ENCODE data around the gene HOXB8.
A peak's percentile ranks its signal among the peaks of the same experiment; 100 is the strongest.

Gene HOXB8

DNA sequence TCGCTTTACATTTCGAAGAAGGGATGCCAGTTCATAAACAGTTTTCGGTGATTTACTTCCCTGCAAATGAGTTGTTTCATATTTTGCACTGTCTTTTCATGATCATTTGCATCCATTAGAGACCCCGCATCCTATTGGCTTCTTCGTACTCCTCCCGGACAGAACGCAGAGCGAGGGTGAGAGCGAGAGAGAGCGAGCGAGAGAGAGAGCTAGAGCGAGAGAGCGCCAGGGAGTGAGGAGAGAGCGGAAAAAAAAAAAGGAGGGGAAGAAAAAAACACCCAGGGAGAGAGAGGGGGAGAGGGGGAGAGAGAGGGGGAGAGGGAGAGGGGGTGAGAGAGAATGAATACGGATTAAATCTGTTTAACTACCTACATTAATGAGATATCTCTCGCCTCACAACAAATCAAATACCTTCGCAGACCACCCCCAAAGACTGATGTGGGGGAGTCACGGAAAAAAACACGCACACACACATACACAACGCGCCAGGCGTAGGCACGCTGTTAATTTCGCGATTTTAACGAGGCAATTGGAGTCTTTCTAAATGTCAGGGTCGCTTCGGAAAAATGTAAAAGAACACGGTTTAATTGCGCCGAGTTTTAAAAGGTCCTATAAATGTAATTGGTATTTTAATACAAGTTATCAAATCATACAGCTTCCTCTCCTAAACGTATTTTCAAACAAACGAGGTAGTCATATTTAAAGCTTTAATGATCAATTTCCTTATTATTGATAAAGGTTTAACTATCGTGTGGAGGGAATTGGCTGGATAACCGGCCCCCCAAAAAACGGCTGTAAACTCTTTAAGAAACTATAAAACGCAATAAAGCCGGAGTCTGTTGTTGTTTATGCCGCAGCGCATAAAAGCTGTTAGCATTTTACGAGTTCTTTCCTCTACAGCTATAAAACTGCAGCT is at the start of gene HOXB8:
Gene HOXB8 (minus strand): TSS at position 246 of the 916 bp plus-strand sequence. CDS start 588 bp downstream, outside the sequence.
- DNase-seq (ENCODE audit: low spot score) = no peak

DNA sequence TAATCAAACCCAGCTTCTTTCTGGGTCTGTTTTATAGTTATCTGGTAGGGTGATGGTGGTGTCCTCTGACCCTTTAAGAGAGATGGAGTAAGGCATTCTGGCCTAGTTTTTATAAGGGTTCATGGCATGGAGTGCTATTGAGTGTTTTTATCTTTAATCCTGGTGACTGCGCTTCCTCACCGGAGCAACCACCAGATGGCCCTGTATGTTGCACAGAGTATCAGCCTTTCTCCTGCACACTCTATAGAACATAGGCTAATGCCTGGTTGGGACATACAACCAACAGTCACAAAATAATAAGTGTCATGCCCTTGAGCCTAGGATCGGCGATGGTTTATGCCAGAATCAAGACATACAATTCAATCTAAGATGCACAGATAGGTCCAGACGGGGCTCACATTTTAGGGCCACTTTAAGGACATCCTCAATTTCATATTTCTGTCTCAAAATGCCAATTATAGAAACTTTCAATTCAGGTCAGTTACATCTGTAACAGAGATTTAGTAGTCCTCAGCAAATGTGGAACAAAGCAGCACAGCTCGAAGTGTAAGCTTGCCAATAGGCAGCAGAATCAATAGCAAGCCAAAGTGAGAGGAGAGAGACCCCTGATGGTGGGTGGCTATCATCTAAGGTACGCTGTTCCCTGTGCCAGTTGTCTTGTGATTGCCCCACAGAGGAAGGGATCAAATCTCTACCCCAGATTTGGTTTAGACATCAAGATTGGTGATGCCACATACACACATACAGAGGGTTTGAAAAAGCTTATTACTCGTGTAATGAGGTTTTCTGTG is 48.2 kb upstream of the HOXB8 start:
- DNase-seq (ENCODE audit: low spot score) = no peak

DNA sequence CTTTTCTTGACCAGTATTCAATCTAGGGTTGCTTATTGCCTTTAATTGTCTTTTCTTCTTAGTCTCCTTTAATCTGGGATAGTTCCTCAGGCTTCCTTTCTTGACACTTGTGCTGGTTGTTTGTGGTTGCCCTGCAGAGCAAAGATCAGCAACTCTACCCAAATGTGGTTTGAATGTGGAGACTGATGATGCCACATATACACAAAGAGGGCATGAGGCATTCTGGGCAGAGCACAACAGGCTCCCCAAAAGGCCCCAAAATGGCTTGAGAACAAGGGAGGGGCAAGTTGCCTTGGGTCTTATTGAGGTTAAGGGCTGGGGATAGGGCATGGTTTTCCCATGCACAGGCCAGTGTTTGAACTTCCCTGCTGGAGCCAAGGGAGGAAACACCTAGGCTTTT is 40.8 kb upstream of the HOXB8 start:
- DNase-seq (ENCODE audit: low spot score) = no peak

DNA sequence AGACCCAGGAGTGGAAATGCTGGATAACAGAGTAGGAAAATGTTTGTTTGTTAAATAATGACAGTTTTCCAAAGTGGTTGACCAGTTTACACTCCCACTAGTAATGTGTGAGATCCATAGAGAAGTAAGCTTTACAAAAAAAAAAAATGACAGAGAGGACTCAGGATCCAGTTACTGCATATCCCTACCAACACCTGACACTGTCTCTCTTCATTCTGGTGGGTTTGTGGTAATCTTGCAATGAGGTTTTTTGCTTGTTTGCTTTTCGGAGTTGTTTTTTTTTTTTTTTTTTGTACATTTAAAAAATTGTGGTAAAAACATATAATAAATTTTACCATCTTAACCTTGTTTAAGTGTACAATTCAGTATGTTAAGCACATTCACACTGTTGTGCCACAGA is 34.6 kb upstream of the HOXB8 start:
- no peak for DNase-seq (ENCODE audit: low spot score)

DNA sequence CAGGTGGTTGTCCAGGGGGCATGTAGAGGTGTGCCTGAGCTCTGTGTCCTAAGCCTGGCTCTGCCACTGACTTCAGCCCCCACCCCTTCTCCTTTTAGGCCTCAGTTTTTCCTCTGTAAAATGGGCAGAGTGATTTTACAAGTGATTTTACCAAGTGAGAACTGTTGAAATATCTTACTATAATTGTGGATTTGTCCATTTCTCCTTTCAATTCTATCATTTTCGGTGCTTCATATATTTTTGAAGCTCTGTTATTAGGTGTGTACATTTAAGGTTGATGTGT is 32.8 kb upstream of the HOXB8 start:
- no peak for DNase-seq (ENCODE audit: low spot score)

DNA sequence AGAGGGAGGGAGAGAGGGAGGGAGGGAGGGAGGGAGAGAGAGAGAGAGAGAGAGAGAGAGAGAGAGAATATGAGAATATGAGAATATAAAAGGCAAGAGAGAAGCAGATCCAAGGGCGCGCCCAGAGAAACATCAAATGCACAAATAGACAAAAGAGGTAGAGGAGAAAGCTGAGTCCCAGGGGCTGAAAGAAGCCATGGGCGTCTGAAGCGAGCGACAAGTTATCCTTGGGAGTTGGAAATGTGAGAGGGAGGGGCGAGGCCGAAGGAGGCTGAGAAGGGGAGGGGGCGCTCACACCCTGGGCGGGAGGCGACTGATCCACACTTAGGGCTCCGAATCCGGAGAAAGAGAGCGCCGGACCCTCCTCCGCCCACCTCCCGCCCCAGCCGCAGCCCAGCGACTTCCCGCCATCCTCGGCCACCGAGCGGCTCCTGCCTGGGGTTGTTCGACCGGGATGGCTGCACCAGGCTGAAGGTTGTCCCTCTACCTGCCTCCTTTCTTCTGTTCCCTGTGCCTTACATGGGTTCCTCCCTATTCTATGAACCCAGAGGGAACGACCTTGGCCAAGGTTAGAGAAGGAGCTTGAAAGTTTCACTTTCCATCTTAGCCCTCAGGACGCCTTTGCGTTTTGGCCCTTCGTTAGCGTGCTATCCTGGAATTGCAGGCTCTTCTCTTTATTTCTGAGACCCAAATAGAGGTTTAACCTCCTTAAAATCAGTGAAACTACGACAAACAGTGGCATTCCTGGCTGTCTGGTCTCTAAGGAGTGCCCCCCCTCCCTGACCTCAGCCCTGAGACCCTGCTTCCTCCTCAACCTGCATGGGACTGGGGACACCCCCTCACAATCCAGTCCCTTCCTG is 32.2 kb upstream of the HOXB8 start:
- peak; percentile 68 for DNase-seq (ENCODE audit: low spot score)

DNA sequence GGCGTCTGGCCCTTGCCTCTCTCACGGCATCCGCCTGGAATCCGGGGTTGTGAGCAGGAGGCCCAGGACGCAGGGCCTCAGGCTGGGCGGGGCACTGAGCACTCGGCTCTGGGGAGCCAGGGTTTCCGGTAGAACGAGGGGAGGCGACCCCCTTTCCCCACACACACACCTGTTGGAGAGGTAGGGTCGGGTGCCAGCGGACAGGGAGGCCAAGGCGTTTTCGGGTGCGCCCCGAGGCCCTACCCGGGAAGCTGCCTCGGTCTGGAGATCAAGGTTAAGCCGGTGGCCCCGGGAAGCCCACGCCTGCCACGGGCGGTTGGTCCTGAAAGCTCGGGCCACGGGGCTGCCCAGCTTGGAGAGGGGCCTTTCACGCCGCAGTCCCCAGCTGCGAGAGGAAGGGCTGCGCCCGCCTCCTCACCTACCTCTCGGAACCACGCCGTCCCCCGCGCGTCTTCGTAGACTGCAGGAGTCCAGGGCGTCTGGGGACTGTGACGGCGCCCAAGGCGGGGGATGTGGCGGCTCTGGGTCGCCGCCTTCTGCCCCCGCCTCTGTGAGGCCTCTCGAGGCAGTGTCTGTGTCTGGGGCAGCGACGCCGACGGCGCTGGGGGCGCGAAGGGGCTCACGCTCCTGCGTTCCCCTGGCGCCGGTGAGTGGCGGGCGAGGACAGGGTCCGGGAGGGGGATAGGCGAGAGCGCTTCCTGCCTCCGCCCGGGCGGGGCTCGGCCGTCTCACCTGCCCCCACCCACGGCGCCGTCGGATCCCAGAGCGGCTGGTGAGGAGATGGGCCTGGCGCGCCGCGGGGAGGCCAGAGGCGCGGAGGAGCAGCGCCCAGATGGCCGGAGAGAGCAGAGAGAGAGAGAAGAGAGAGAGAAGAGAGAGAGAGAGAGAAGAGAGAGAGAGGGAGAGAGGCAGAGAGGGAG is 31.4 kb upstream of the HOXB8 start:
- peak; percentile 68 for DNase-seq (ENCODE audit: low spot score)

DNA sequence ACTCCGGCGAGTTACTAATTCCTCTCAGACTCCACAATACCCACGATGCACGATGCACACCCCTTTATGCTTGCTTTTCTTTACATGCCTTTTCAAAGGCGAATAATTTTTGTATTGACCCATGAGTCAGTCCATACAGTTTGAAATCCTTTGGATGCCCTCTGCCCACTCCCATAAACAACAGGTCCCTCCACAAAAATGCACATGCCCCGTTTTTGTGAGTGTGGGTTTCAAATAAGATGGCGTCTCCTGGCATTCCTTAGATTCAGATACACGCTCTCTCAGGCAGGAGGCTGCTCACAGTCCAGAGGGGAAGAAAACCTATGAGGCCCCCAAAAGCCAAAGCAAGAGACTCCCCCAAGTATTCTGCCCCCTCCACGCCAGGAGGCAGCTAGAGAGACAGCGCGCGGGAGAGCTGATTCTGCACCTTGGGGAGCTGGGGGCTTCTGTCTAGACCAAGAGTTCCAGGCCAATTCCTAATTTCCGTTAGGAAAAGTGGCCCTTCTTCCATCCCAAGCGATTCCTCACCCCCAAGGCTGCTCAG is 30.6 kb upstream of the HOXB8 start:
- DNase-seq (ENCODE audit: low spot score) = no peak

DNA sequence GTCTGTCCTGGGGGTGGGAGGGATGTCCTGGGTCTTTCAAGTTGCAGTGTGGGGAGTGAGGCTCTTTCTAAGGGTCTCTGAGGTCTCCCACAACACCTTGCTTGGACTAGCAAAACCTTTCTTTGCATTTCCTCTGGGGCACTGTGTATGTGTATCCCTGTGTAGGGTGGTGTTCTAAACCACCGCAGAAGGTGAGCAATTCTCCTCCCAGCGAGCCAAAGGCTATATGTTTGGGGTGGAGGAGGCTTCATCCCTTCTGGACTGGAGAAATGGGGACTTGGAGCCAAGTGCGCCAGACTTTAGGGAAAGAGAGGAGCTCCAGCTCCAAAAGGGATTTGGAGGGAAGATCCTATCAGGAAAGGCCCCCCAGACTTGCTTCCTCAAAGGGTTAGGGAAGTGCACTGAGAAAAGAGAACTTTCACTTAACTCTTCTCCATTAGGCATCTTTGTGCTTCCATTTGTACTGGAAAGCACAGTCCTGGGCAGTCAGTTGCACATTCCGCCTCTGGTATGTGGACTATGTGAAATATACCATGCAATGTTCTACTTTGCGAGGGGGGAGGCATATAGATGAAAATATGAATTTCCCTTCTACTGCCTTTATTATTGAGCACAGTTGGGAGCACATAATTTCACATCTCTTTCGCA is 29.9 kb upstream of the HOXB8 start:
- DNase-seq (ENCODE audit: low spot score) = no peak

DNA sequence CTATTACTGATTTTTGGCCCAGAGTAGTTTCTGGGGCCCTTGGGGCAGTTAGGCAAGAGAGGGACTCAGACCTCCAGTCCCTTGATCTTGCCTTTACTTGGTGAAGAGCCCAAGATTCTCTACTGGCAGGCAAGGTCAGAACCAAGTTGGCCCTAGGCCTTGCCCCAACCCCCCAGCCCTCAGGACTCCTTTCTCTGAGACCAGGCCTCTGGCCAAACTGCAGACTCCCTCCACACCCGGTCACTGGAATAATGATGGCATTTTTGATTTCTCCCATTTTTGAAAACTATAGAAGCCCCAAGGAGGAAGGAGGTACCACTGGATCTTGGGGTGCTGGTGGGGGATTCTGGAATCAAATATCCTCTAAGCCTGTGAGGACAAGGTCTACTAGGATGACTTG is 29.1 kb upstream of the HOXB8 start:
- no peak for DNase-seq (ENCODE audit: low spot score)

DNA sequence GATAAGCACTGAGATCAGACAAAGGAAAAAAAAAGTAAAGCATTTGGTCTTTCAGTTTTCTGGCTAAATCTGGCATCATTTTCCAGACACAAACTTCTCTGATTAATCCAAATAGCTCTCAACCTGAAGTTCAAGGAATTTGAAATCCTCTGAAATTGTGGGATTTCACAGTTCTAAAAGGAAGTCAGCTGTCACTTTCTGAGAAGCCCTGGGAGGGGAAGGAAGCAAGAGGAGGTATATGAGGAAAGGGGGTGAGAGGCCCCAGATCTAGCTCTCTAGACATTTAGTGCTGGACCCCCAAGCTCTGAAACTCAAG is 28.6 kb upstream of the HOXB8 start:
- no peak for DNase-seq (ENCODE audit: low spot score)

DNA sequence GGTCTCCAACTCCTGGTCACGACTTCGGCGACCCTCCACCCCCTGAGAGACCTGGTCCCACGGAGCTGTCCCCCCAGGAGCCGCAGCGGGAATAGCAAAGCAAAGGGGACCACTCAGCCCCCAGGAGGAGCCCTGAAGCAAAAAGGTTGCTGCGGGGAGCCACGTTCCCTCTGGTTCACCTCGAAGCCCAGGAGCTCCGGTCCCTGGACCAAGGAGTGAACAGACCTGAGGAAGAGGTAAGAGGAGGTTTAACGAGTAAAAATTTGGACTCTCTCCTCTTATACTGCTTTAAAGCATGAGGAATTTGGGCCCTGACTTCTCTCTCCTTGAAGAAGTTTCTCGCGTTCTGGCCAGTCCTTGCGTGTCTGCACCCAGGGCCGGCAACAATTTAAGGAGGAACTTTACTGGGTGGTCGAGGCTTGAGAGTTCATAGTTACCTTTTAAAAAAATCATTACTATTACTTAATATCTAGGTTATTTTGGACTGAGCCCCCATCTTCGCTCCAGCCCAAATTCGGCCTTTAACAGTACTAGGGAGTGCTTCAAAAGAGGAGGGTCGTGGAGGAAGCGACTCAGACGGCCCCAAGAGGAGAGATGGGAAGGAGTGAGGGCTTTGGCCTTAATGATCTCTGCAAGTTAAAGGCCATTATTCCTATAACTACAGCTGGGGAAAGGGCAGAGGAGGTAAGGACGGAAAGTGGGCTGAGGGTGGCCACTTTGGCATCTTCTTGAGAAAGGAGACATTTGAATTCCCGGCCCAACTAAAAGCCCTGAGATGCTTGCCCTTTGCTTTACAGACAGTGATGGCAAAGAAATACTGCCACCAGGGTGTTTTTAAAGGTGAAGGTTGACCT is 28.0 kb upstream of the HOXB8 start:
- DNase-seq (ENCODE audit: low spot score) = no peak

DNA sequence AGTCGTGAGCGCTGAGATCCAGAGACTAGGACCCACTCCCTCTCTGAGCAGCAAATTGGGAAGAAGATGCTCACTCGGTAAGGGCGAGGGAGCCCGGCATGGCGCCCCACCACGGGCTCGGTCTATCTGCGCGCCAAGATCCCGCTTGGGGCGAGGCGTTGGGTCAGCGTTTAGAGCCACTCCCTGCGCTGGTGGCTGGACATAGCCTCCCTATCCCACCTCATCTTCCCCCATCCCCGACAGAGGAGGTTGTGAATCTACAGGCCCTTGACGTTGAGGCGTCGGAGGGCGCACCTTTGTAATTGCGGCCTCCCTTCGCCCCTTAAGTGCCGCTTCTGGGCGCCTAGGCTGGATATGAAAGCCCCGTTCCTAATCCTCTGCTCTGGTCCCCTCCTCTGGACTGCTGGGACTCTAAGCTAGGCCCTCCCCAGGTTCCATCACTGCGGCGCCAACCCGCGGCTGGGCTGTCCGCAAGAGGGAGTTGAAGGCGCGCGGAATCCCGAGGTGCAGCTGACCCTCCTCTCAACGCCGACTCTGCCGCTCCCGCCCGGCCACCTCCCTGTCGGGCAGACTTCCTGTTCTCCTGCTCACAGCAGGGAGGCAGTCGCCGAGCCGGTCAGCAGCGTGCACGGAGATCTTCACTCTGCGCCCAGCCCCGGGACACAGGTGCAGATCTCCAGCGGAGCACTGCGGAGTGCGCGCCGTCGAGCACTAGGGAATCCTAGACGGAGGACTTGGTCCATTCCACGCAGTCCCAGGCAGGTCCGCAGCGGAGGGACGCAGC is 27.2 kb upstream of the HOXB8 start:
- DNase-seq (ENCODE audit: low spot score) = peak; percentile 66

DNA sequence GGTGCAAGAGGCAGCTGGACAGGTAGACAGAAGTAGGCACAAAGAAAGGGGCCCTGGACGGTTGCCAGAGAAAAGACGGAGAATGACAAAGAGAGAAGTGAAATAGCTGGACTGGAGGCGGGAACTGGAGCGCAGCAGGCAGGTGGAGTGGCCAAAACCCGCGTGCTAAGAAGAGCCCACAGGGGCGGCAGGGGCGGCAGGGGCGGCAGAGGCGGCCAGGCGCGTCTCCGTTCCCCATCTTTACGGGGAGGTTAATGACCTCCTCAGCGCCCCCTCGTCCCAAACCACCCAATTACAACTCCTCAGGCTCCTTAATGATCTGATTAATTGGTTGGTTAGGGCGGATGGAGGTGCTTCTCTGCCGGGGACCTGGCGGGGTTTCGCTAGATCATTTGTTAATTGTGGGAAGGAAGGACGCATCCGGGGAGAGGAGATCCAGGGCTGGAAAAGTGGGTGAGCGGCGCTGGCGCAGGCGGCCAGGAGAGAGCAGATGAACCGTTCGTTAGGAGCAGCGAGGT is 26.5 kb upstream of the HOXB8 start:
- DNase-seq (ENCODE audit: low spot score) = no peak

DNA sequence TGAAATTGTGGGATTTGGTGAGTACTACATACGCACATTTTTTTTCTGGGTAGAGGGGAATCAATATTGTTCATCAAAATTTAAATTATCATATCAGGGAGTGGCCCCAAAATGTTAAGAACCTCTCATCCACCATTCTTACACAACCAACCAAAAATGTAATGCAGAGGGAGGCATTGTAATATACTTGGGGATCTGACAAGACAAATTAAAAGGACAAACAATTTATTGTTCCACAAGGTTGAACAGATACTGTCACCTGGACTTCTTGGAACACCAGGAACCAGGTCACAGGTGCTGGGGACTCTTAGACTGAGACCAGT is 25.7 kb upstream of the HOXB8 start:
- no peak for DNase-seq (ENCODE audit: low spot score)

DNA sequence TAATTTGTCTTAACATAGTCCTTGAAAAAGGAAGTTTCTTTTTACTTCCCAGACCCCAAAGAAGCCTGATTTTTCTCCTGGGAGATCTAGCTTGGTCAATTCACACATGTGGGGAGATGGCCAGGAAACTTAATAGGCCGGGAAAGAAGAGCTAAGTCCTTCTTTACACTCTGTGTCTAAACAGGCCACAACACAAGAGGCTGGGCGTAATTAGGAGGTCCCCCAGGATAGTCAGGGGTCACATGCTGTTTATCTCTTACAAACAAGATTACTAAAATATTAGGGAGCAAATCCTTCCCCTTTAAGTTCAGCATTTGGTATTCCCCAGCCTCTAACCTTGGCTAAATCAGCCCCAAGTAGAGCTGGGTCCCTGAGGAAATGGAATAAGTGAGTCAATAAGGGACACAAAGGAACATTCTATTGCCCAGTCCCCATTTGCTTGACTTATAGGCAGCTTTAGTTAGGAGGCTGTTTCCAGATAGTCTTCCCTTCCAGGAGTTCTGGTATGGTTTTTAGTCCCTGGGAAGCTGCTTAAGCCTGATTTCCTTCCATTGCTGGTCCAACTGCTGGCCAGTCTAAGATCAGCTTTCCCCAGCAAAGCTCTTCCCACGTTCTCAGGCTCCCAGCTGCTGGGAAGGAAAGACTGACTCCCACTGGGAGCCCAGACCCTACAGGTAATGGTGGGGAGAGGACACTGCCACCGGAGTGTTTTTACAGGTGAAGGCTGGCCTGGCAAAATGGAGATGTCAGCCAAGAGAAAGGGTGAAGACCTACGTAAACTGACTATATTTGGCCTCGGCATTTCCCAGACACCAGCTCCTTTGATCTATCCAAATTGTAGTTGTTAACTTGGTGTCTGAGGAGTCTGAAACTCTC is 25.1 kb upstream of the HOXB8 start:
- DNase-seq (ENCODE audit: low spot score) = no peak

DNA sequence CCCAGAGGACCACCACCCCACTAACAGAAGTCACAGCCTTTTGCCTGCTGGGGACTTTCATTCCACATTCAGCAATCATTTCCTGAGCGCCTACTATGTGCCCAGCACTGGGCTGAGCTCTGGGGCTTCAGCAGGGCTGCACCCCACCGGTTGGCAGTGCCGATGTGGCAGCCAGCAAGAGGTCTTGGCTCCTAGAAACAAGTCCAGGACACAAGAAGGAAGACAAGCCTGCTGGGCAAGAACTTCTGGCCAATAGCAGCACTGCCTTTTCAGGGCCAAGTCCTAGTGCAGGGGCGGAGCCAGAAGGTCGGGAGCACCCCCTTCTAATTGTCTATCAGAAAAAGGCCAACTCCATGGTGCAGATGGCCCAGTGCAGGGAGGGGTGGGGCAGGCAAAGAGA is 24.0 kb upstream of the HOXB8 start:
- peak; percentile 47 for DNase-seq (ENCODE audit: low spot score)
